Smooth muscle cell (in vitro differentiated cells): Measurements from ENCODE around the gene ZCCHC3. TPM values are rescaled to one million over a fixed set of nuclear protein-coding genes. Genes with fewer than 3 reads are reported as not detected.
A peak's percentile ranks its signal among the peaks of the same experiment; 100 is the strongest.

Experiments
- DNase-seq: peaks from one replicate; lab custom pipeline; 2025; ENCODE audit not compliant: unreplicated experiment; lab: John Stamatoyannopoulos, UW
- H2AFZ ChIP-seq: fragments of 200-600 bp; sonication (generic); 2 replicates; pipeline ENCODE4 v1.6.0; 2016; ENCODE audit warnings: antibody characterized with exemption, low read depth, mild to moderate bottlenecking
- H3F3A ChIP-seq: fragments of 200-600 bp; sonication (generic); 2 replicates; pipeline ENCODE4 v1.6.0; 2017; ENCODE audit warnings: antibody characterized with exemption, low read depth
- H3K27ac ChIP-seq: fragments of 200-600 bp; sonication (generic); 2 replicates; pipeline ENCODE4 v1.5.1; 2016; ENCODE audit warnings: low read depth, mild to moderate bottlenecking
- H3K27me3 ChIP-seq: fragments of 200-600 bp; sonication (generic); 2 replicates; pipeline ENCODE4 v1.6.1; 2016; ENCODE audit warnings: low read depth, mild to moderate bottlenecking
- H3K36me3 ChIP-seq: fragments of 200-600 bp; sonication (generic); 2 replicates; pipeline ENCODE4 v1.5.1; 2016; ENCODE audit warnings: low read depth
- H3K4me1 ChIP-seq: fragments of 200-600 bp; sonication (generic); 2 replicates; pipeline ENCODE4 v1.5.1; 2016; ENCODE audit warnings: low read depth
- H3K4me2 ChIP-seq: fragments of 200-600 bp; sonication (generic); 2 replicates; pipeline ENCODE4 v1.6.0; 2016; ENCODE audit warnings: mild to moderate bottlenecking
- H3K4me3 ChIP-seq: fragments of 200-600 bp; sonication (generic); 2 replicates; pipeline ENCODE4 v1.5.1; 2016; ENCODE audit warnings: mild to moderate bottlenecking
- H3K79me2 ChIP-seq: fragments of 200-600 bp; sonication (generic); 2 replicates; pipeline ENCODE4 v1.6.0; 2016; ENCODE audit warnings: low read depth, mild to moderate bottlenecking
- H3K9ac ChIP-seq: fragments of 200-600 bp; sonication (generic); 2 replicates; pipeline ENCODE4 v1.6.0; 2016; ENCODE audit warnings: low read depth
- H3K9me3 ChIP-seq: fragments of 200-600 bp; sonication (generic); replicated peaks from 2 replicates; pipeline ENCODE4 v1.5.1; 2016; ENCODE audit warnings: low read depth
- H4K20me1 ChIP-seq: fragments of 200-600 bp; sonication (generic); 2 replicates; pipeline ENCODE4 v1.6.0; 2016; ENCODE audit warnings: low read depth
- WGBS: methylation state at CpG from one replicate; pipeline ENCODE4 v1.1.7; 2016; ENCODE audit warnings: low lambda C conversion rate; 5-methylcytosine and 5-hydroxymethylcytosine counted together
- polyA plus RNA-seq: library from polyadenylated mRNA; unstranded; fragments of >200 nt; fragmentation: Nextera tagmentation; extraction: Ambion mirVana; gene quantifications from 2 replicates; pipeline ENCODE4 v1.2.1, GENCODE V29; 2016
- total RNA-seq: library from RNA; depleted of rRNA; stranded (reverse); fragments of >200 nt; gene quantifications from 2 replicates; pipeline ENCODE4 v1.2.3, GENCODE V29; 2014
- TF ChIP-seq, protein P1 (sequence below): fragments of 200-600 bp; sonication (generic); IDR thresholded peaks from 2 replicates; pipeline ENCODE4 v1.5.1; 2017; ENCODE audit warnings: borderline replicate concordance, mild to moderate bottlenecking, antibody characterized with exemption; ENCODE audit not compliant: insufficient read depth, poor library complexity, severe bottlenecking

The ZCCHC3 gene
- total and polyA plus RNA-seq, 2 experiments from 2014 or later: 27.7 to 32.4 TPM

DNA sequence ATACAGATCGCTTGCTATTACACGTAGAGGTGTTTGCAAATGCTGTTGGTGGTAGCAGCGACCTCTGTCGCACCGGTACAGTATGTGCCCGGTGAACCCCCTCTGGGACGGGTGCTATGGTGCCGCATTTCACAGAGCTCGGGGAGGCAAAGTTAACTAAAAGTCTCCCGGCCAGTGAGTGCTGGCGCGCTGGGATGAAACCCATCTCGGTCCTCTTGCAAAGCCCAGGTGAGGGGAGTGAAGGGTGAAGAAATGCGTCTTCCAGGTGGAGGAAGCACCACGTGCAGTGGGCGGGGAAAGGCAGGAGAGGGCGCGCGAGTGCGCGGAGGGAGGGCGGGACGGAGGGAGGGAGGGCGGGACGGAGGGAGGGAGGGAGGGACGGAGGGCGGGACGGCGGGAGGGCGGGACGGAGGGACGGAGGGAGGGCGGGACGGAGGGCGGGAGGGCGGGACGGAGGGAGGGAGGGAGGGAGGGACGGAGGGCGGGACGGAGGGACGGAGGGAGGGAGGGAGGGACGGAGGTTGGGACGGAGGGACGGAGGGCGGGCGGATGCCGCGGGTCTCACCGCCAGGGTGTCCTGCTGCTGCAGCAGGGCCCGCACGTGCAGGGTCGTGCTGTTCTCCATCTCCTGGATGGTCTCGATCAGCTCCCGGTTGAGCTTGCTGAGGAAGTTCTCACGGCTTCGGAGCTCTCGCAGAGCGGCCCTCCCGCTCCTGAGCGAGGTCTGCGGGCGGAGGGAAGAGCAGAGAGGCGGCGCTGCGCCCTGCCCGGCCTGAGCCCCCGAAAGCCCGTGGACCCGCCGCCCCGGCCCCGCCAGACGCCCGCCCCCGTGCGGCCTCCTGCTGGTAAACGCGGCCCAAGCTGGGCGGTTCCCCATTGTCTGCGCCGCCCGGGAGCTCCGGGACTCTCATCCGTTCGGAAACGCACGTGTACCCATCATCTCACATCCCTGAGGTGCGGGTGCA lies 18.5 kb upstream of the ZCCHC3 start:
- H2AFZ ChIP-seq: no peak overlapping the region
- no peak for DNase-seq
- peak overlapping the region; percentile 67 for H3K4me2 ChIP-seq

GRCh38 chr20:284172-284571 lies 13.2 kb upstream of the ZCCHC3 start:
- Histone ChIP-seq H3K36me3 (no peaks in the 10 kb centered on the region), H3K27me3 (no peaks in the 10 kb centered on the region), H3F3A (no peaks in the 10 kb centered on the region), H4K20me1 (no peaks in the 10 kb centered on the region), H3K4me1 (no peaks in the 10 kb centered on the region), H3K9me3 (no peaks in the 10 kb centered on the region), H3K79me2 (peaks cover under 1% of the 10 kb centered on the region), H3K9ac (no peak overlapping the region), H3K4me2 (no peak overlapping the region), H2AFZ (no peak overlapping the region), H3K4me3 (no peak overlapping the region), H3K27ac (no peak overlapping the region)
- TF ChIP-seq, protein P1, sequence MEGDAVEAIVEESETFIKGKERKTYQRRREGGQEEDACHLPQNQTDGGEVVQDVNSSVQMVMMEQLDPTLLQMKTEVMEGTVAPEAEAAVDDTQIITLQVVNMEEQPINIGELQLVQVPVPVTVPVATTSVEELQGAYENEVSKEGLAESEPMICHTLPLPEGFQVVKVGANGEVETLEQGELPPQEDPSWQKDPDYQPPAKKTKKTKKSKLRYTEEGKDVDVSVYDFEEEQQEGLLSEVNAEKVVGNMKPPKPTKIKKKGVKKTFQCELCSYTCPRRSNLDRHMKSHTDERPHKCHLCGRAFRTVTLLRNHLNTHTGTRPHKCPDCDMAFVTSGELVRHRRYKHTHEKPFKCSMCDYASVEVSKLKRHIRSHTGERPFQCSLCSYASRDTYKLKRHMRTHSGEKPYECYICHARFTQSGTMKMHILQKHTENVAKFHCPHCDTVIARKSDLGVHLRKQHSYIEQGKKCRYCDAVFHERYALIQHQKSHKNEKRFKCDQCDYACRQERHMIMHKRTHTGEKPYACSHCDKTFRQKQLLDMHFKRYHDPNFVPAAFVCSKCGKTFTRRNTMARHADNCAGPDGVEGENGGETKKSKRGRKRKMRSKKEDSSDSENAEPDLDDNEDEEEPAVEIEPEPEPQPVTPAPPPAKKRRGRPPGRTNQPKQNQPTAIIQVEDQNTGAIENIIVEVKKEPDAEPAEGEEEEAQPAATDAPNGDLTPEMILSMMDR: no peak
- DNase-seq: no peak
- 68% methylated on average over 3 of the region's 3 CpGs for WGBS

More for the DNA sequence above, 18.5 kb upstream of the ZCCHC3 start:
- no peaks in the 10 kb centered on the region for H3F3A ChIP-seq
- no peak overlapping the region for H3K4me3 ChIP-seq
- H3K27me3 ChIP-seq: no peaks in the 10 kb centered on the region
- TF ChIP-seq, protein P1: no peak
- no peaks in the 10 kb centered on the region for H3K36me3 ChIP-seq
- no peaks in the 10 kb centered on the region for H4K20me1 ChIP-seq
- no peaks in the 10 kb centered on the region for H3K9me3 ChIP-seq
- H3K27ac ChIP-seq: no peak overlapping the region
- H3K4me1 ChIP-seq: no peaks in the 10 kb centered on the region
- H3K9ac ChIP-seq: no peak overlapping the region
- WGBS: 68% methylated on average over 32 of the region's 88 CpGs
- H3K79me2 ChIP-seq: no peaks in the 10 kb centered on the region

- Histone ChIP-seq H3K79me2 (peaks cover 7% of the 10 kb centered on the region), H3K36me3 (no peaks in the 10 kb centered on the region), H3K27me3 (no peaks in the 10 kb centered on the region), H3K4me1 (peaks cover 3% of the 10 kb centered on the region), H3K9ac (no peak overlapping the region), H3K4me3 (no peak overlapping the region), H3K4me2 (no peak overlapping the region), H4K20me1 (no peaks in the 10 kb centered on the region), H3K27ac (no peak overlapping the region), H3K9me3 (no peaks in the 10 kb centered on the region), H3F3A (no peaks in the 10 kb centered on the region), H2AFZ (no peak overlapping the region)
- 65% methylated on average over 2 of the region's 2 CpGs for WGBS
- TF ChIP-seq, protein P1: no peak
- DNase-seq: no peak
Observed at GRCh38 chr20:286508-286907, 10.9 kb upstream of the ZCCHC3 start.
